ENCODE measurements around the gene JAM3.
"Not testable (repeated sequence)": the region's sequence is repeated elsewhere in the genome, so short reads cannot be mapped to it uniquely, and the experiment has no call there.

Gene JAM3

GRCh38 chr11:134082990-134083389 lies 14.1 kb downstream of the JAM3 start:
- Histone ChIP-seq H3K4me2 (ENCODE audit: low read depth, low read length, poor library complexity, severe bottlenecking) (no peak overlapping the region), H3K9me3 (ENCODE audit: insufficient read depth, low read length) (no peaks in the 10 kb centered on the region), H3K36me3 (ENCODE audit: low read length) (no peaks in the 10 kb centered on the region), H3K9ac (ENCODE audit: low read length) (no peak overlapping the region), H3F3A (ENCODE audit: insufficient read depth) (no peaks in the 10 kb centered on the region), H3K27me3 (ENCODE audit: low read length) (no peaks in the 10 kb centered on the region), H3K27ac (ENCODE audit: low read depth, low read length) (no peak overlapping the region), H3K9me2 (replicated peaks; ENCODE audit: insufficient read depth, low read length) (no peaks in the 10 kb centered on the region), H4K20me1 (ENCODE audit: low read depth, low read length) (no peaks in the 10 kb centered on the region), H3K79me2 (ENCODE audit: insufficient read depth, low read length) (no peaks in the 10 kb centered on the region), H2AFZ (ENCODE audit: low read depth, low read length, severe bottlenecking) (no peak overlapping the region), H3K4me3 (ENCODE audit: insufficient read depth, low read length, poor library complexity, severe bottlenecking) (no peak overlapping the region)
- no peak for TF ChIP-seq CTCF (IDR thresholded peaks at IDR 0.05; ENCODE audit: insufficient read depth, low read length, poor library complexity, severe bottlenecking)
- TF ChIP-seq EZH2phosphoT487 (conservative IDR thresholded peaks at IDR 0.05; ENCODE audit: low read length): no peak

- Histone ChIP-seq H3K27me3 (ENCODE audit: low read length) (no peaks in the 10 kb centered on the region), H3K4me2 (ENCODE audit: low read depth, low read length, poor library complexity, severe bottlenecking) (no peak overlapping the region), H3K9me3 (ENCODE audit: insufficient read depth, low read length) (no peaks in the 10 kb centered on the region), H2AFZ (ENCODE audit: low read depth, low read length, severe bottlenecking) (no peak overlapping the region), H3K4me3 (ENCODE audit: insufficient read depth, low read length, poor library complexity, severe bottlenecking) (no peak overlapping the region), H3K79me2 (ENCODE audit: insufficient read depth, low read length) (no peaks in the 10 kb centered on the region), H3K27ac (ENCODE audit: low read depth, low read length) (no peak overlapping the region), H3K9ac (ENCODE audit: low read length) (no peak overlapping the region), H3F3A (ENCODE audit: insufficient read depth) (no peaks in the 10 kb centered on the region), H4K20me1 (ENCODE audit: low read depth, low read length) (no peaks in the 10 kb centered on the region), H3K36me3 (ENCODE audit: low read length) (no peaks in the 10 kb centered on the region), H3K9me2 (replicated peaks; ENCODE audit: insufficient read depth, low read length) (no peaks in the 10 kb centered on the region)
- TF ChIP-seq CTCF (IDR thresholded peaks at IDR 0.05; ENCODE audit: insufficient read depth, low read length, poor library complexity, severe bottlenecking): no peak
- TF ChIP-seq EZH2phosphoT487 (conservative IDR thresholded peaks at IDR 0.05; ENCODE audit: low read length): no peak
Measured at GRCh38 chr11:134086376-134086775, 17.5 kb downstream of the JAM3 start.

GRCh38 chr11:134092006-134092405 lies 23.1 kb downstream of the JAM3 start:
- not testable (repeated sequence) for H3K36me3 ChIP-seq (ENCODE audit: low read length); H3K27me3 ChIP-seq (ENCODE audit: low read length); H3F3A ChIP-seq (ENCODE audit: insufficient read depth); H3K79me2 ChIP-seq (ENCODE audit: insufficient read depth, low read length); H3K4me3 ChIP-seq (ENCODE audit: insufficient read depth, low read length, poor library complexity, severe bottlenecking); H2AFZ ChIP-seq (ENCODE audit: low read depth, low read length, severe bottlenecking); H3K9ac ChIP-seq (ENCODE audit: low read length); H3K4me2 ChIP-seq (ENCODE audit: low read depth, low read length, poor library complexity, severe bottlenecking); H3K27ac ChIP-seq (ENCODE audit: low read depth, low read length); H3K9me3 ChIP-seq (ENCODE audit: insufficient read depth, low read length); H3K9me2 ChIP-seq (replicated peaks; ENCODE audit: insufficient read depth, low read length); H4K20me1 ChIP-seq (ENCODE audit: low read depth, low read length)

GRCh38 chr11:134097166-134097565 lies 28.3 kb downstream of the JAM3 start:
- no peaks in the 10 kb centered on the region for H3K79me2 ChIP-seq (ENCODE audit: insufficient read depth, low read length)

More at GRCh38 chr11:134097166-134097565, 28.3 kb downstream of the JAM3 start:
- H3K27me3 ChIP-seq (ENCODE audit: low read length): no peaks in the 10 kb centered on the region
- H3K36me3 ChIP-seq (ENCODE audit: low read length): no peaks in the 10 kb centered on the region
- no peak overlapping the region for H3K27ac ChIP-seq (ENCODE audit: low read depth, low read length)
- H3F3A ChIP-seq (ENCODE audit: insufficient read depth): no peaks in the 10 kb centered on the region
- H3K9me3 ChIP-seq (ENCODE audit: insufficient read depth, low read length): no peaks in the 10 kb centered on the region
- TF ChIP-seq EZH2phosphoT487 (conservative IDR thresholded peaks at IDR 0.05; ENCODE audit: low read length) (no peak), CTCF (IDR thresholded peaks at IDR 0.05; ENCODE audit: insufficient read depth, low read length, poor library complexity, severe bottlenecking) (no peak)
- H3K4me3 ChIP-seq (ENCODE audit: insufficient read depth, low read length, poor library complexity, severe bottlenecking): no peak overlapping the region
- H2AFZ ChIP-seq (ENCODE audit: low read depth, low read length, severe bottlenecking): no peak overlapping the region
- H3K9ac ChIP-seq (ENCODE audit: low read length): no peak overlapping the region
- no peak overlapping the region for H3K4me2 ChIP-seq (ENCODE audit: low read depth, low read length, poor library complexity, severe bottlenecking)
- H4K20me1 ChIP-seq (ENCODE audit: low read depth, low read length): no peaks in the 10 kb centered on the region
- H3K9me2 ChIP-seq (replicated peaks; ENCODE audit: insufficient read depth, low read length): no peaks in the 10 kb centered on the region

Measured in SU-DHL-6 (cell line).